Measurements from ENCODE around the gene TNNT3.

The TNNT3 gene

DNA sequence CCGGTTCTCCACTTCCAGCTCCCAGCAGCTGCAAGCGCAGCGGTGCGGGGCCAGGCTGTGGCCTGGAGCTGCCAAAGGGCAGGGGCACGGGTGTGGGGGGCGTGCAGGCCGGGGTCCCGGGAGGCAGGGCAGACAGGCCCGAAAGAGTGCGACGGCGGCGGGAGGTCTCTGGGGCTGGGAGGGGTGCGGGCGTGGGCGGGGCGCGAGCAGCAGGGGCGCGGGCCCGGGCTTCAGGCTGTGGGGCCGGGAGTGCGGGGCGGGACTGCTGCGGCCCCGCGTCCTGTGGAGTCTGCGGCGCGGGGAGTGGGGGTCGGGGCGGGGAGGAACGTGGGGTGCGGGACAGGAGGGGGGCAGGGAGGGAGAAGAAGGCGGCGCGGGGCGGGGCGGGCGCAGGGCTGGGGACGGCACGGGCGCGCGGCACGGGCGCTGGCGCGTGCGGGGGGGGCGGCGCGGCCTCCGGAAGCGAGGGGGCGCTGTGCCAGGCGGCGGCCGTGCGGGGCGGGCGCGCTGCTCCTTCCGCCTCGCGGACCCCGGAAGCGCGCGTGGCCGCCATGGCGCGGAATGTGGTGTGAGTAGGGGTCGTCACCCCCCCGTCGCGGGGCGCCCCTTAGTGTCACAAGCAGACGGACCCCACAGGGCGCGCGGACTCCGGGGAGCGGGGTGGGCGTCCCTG is 27.4 kb downstream of the TNNT3 start, which contains the start of gene MRPL23:
Gene MRPL23 (plus strand): TSS at position 521 of the 673 bp plus-strand sequence. CDS start 31 bp downstream, at position 552.
- TF ChIP-seq, protein P1, sequence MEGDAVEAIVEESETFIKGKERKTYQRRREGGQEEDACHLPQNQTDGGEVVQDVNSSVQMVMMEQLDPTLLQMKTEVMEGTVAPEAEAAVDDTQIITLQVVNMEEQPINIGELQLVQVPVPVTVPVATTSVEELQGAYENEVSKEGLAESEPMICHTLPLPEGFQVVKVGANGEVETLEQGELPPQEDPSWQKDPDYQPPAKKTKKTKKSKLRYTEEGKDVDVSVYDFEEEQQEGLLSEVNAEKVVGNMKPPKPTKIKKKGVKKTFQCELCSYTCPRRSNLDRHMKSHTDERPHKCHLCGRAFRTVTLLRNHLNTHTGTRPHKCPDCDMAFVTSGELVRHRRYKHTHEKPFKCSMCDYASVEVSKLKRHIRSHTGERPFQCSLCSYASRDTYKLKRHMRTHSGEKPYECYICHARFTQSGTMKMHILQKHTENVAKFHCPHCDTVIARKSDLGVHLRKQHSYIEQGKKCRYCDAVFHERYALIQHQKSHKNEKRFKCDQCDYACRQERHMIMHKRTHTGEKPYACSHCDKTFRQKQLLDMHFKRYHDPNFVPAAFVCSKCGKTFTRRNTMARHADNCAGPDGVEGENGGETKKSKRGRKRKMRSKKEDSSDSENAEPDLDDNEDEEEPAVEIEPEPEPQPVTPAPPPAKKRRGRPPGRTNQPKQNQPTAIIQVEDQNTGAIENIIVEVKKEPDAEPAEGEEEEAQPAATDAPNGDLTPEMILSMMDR (conservative IDR thresholded peaks at IDR 0.05; ENCODE audit: control insufficient read depth, insufficient read depth, low read depth, low read length) = no peak
- no peak within 1 kb of the TSS for H3K4me3 ChIP-seq (ENCODE audit: control insufficient read depth, low read depth, low read length)
- no peak for DNase-seq (ENCODE audit: low read depth)

DNA sequence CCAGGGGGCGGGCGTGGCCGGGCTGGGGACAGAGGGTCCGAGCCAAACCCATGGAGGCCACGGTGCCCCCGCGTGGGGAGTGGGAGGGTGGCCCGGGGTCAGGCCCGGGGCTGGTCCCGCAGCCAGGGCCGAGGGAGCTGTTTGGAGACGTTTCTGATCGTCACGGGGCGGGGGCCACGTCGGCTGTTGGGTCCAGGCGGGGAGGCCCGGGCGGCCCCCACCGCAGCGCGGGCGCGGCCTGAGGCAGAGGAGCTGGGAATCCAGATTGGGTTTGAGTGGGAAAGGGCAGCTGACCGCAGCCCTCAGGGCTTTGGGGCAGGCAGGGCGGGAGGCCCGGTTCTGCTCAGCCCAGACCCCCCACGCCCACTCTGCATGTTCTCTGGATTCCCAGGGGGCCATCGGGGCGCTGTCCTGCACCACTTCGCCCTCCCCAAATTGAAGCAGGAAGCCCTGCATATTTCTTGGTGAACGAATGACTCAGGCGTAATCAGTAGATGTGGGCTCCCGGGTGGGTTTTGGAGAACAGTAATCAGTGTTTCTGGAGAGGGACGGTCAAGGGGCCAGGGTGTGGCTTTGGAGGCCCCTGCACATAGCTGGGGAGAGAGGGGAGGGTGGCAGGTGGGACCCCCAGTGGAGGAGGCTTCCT is 28.2 kb downstream of the TNNT3 start:
- TF ChIP-seq, protein P1 (conservative IDR thresholded peaks at IDR 0.05; ENCODE audit: control insufficient read depth, insufficient read depth, low read depth, low read length) = no peak
- no peak overlapping the region for H3K4me3 ChIP-seq (ENCODE audit: control insufficient read depth, low read depth, low read length)

DNA sequence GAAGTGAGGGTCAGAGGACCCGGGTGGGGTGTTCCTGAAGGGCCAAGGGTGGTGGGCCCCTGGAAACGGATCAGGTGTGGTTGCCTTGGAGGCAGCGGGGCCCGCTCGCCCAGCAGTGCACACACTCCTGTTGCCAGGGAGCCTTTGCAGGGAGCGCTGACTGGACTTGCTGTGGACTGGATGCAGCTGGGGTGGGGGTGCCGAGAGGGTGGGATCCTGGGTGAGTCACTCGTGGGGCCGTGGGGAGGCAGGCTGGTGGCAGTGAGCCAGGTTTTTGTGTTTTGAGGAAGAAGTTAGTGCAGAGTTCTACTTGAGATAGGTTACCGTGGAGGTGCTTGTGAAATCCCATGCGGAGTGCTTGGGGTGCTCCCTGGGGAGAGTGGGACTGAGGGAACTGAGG is 28.9 kb downstream of the TNNT3 start:
- TF ChIP-seq, protein P1 (conservative IDR thresholded peaks at IDR 0.05; ENCODE audit: control insufficient read depth, insufficient read depth, low read depth, low read length) = no peak
- H3K4me3 ChIP-seq (ENCODE audit: control insufficient read depth, low read depth, low read length) = no peak overlapping the region

More for the DNA sequence above, 28.2 kb downstream of the TNNT3 start:
- no peak for DNase-seq (ENCODE audit: low read depth)

DNA sequence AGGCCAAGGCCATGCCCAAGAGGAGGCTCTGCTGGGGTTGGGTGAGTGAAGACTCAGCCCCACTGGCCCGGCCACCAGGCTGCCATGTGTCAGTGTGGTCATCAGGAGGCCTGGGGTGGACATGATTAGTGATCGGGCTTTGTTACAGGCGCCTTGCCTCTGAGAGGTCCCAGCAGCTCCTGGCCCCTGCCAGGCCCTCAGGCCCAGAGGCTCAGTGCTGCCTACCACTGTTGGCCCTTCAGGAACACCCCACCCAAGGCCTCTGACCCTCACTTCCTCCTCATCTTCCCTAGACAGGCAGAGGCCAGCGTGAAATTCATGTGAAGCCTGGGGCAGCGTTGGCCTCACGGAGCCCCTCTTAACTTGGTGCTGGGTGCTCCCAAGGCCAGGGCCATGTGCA is 29.8 kb downstream of the TNNT3 start:
- no peak overlapping the region for H3K4me3 ChIP-seq (ENCODE audit: control insufficient read depth, low read depth, low read length)
- TF ChIP-seq, protein P1 (conservative IDR thresholded peaks at IDR 0.05; ENCODE audit: control insufficient read depth, insufficient read depth, low read depth, low read length) = no peak
- DNase-seq (ENCODE audit: low read depth) = no peak

More for the DNA sequence above, 28.9 kb downstream of the TNNT3 start:
- no peak for DNase-seq (ENCODE audit: low read depth)

DNA sequence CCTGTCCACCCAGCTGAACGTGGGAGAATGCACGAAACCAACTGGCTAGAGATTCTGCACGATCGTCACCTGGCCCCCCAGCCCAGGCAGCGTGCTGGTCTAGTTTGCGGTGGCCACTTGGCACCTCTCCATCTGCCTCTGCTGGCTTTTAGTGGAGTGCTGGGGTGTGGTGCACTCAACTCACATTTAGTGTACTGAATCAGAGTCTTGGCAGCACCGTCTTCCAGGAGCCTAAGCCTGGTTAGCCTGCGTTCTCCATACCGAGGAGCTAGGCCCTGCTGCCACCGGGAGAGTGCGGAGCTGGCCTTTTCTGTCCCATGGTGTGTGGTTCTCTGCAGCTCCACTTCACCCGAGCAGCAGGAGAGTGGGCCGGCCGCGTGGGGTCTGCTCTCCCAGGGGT is 30.4 kb downstream of the TNNT3 start:
- no peak for DNase-seq (ENCODE audit: low read depth)
- no peak overlapping the region for H3K4me3 ChIP-seq (ENCODE audit: control insufficient read depth, low read depth, low read length)
- TF ChIP-seq, protein P1 (conservative IDR thresholded peaks at IDR 0.05; ENCODE audit: control insufficient read depth, insufficient read depth, low read depth, low read length) = no peak

DNA sequence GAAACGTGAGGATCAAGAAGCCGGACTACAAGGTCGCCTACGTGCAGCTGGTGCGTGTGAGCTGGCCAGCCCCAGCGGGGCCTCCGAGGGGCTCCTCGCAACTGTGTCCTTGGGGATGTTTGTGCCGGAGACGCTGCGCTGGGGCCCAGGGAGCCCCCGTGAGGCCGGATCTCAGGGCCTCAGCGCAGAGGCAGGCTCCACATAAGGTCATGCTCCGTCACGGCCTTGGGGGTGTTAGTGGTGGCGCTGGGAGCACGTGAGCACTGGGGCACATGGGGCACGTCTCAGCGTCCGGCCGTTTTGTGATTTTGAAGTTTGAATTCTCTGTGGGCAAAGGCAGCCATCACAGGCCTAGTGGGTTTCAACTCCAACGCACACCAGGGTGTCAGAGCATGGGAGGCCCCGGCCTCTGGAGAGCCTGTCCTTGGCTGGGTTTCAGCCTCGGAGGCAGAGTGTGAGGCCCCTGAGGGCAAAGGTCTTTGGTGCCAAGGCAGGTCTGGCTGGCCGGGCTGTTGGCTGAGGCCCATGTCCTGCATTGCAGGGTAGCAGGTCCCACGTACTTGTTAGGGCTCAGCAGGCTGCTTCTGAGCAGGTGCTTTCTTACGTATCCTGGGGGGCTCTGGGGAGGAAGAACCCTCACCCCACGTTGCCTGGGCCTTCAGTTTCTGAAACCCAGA is 33.4 kb downstream of the TNNT3 start:
- no peak for DNase-seq (ENCODE audit: low read depth)
- H3K4me3 ChIP-seq (ENCODE audit: control insufficient read depth, low read depth, low read length) = no peak overlapping the region
- TF ChIP-seq, protein P1 (conservative IDR thresholded peaks at IDR 0.05; ENCODE audit: control insufficient read depth, insufficient read depth, low read depth, low read length) = no peak
